Measurements from ENCODE around the gene MAP4K3. TPM values are rescaled to one million over a fixed set of nuclear protein-coding genes. Genes with fewer than 3 reads are reported as not detected.

The MAP4K3 gene
- total and polyA plus RNA-seq, 2 donors (not counting 1 experiment from before 2014, with no cell fraction given) = 1.3 to 28.3 TPM

DNA sequence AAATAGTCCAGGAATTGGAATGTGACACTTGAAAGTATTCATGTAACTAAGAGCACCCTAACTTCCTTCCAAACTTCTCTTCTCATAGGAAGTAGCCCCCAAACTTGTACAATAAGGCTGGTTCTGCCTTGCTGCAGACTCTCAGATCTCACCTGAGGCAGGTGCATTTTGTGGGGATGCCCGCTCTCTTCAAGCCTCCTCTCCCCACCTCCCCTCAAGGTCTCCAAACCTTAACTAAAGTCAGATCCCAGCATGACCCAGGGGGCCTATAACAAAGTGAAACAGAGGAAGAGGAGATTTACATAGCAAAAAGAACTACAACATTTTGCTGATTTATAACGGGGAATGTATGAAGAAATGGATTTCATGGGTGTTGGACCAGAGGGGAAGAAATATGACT, 216.9 kb downstream of the MAP4K3 start:
- ATAC-seq (ENCODE audit: low read depth) = no peak
- Histone ChIP-seq H4K20me1 (ENCODE audit: control insufficient read depth, insufficient read depth, low read length, poor library complexity, severe bottlenecking) (no peaks in the 10 kb centered on the region), H3K9me3 (ENCODE audit: control extremely low read depth in 1 of 3, control insufficient read depth in 2 of 3, insufficient read depth in 1 of 3, low read length in 2 of 3) (no peaks in the 10 kb centered on the region), H3K4me2 (replicated peaks; ENCODE audit: low read depth, low read length, poor library complexity, severe bottlenecking) (no peak overlapping the region), H3K27me3 (replicated peaks in 1 of 4; ENCODE audit: control extremely low read depth in 1 of 4, control insufficient read depth in 3 of 4, insufficient read depth in 4 of 4, low read length in 3 of 4) (no peaks in the 10 kb centered on the region), H3K9ac (ENCODE audit: low read length) (no peak overlapping the region), H3K36me3 (replicated peaks in 1 of 2; ENCODE audit: control extremely low read depth in 1 of 2, control insufficient read depth in 1 of 2, extremely low read depth in 1 of 2, insufficient read depth in 2 of 2, low read length in 1 of 2) (no peaks in the 10 kb centered on the region), H2AFZ (ENCODE audit: insufficient read depth, low read depth, low read length, poor library complexity, severe bottlenecking) (no peak overlapping the region), H3K4me1 (ENCODE audit: control insufficient read depth in 2 of 2, insufficient read depth in 2 of 2, low read length in 2 of 2) (peaks cover 0 to 3% of the 10 kb centered on the region in 2 donors), H3K4me3 (ENCODE audit: control extremely low read depth in 1 of 5, extremely low read depth in 1 of 5, insufficient read depth in 1 of 5, low read depth in 2 of 5, low read length in 4 of 5) (no peak overlapping the region), H3K27ac (ENCODE audit: low read length in 2 of 2) (no peak overlapping the region), H3K79me2 (ENCODE audit: control insufficient read depth, insufficient read depth, low read length) (no peaks in the 10 kb centered on the region)
- TF ChIP-seq EZH2 (IDR thresholded peaks at IDR 0.05; ENCODE audit: borderline replicate concordance, insufficient read depth, low read depth, low read length, poor library complexity, severe bottlenecking) (no peak), CTCF (IDR thresholded peaks at IDR 0.05) (no peak)
- no peak for DNase-seq
- intact Hi-C loops (cut with micrococcal nuclease) = no loop called here
- Mint-ChIP-seq H3K4me3 (no peak overlapping the region), H3K4me1 (peaks cover 2% of the 10 kb centered on the region), H3K9me3 (ENCODE audit: insufficient read depth) (no peaks in the 10 kb centered on the region), H3K27me3 (no peaks in the 10 kb centered on the region), H3K27ac (no peak overlapping the region)
- 83% methylated on average over 1 of the region's 2 CpGs for WGBS (ENCODE audit: insufficient coverage)
- CTCF ChIA-PET = no interaction called here
- POLR2A ChIA-PET = no interaction called here

- no peak overlapping the region for H3K4me3 ChIP-seq (ENCODE audit: control extremely low read depth in 1 of 5, extremely low read depth in 1 of 5, insufficient read depth in 1 of 5, low read depth in 2 of 5, low read length in 4 of 5)
- TF ChIP-seq CTCF (IDR thresholded peaks at IDR 0.05) (no peak), EZH2 (IDR thresholded peaks at IDR 0.05; ENCODE audit: borderline replicate concordance, insufficient read depth, low read depth, low read length, poor library complexity, severe bottlenecking) (no peak)
- Mint-ChIP-seq H3K27me3 (no peaks in the 10 kb centered on the region), H3K9me3 (ENCODE audit: insufficient read depth) (no peaks in the 10 kb centered on the region), H3K27ac (no peak overlapping the region), H3K4me1 (peaks cover 2% of the 10 kb centered on the region), H3K4me3 (no peak overlapping the region)
- no peak overlapping the region for H3K9ac ChIP-seq (ENCODE audit: low read length)
- H3K79me2 ChIP-seq (ENCODE audit: control insufficient read depth, insufficient read depth, low read length) = no peaks in the 10 kb centered on the region
- no peaks in the 10 kb centered on the region for H3K9me3 ChIP-seq (ENCODE audit: control extremely low read depth in 1 of 3, control insufficient read depth in 2 of 3, insufficient read depth in 1 of 3, low read length in 2 of 3)
- no peak overlapping the region for H3K27ac ChIP-seq (ENCODE audit: low read length in 2 of 2)
- POLR2A ChIA-PET = no interaction called here
- H4K20me1 ChIP-seq (ENCODE audit: control insufficient read depth, insufficient read depth, low read length, poor library complexity, severe bottlenecking) = no peaks in the 10 kb centered on the region
- H2AFZ ChIP-seq (ENCODE audit: insufficient read depth, low read depth, low read length, poor library complexity, severe bottlenecking) = no peak overlapping the region
- no peak overlapping the region for H3K4me2 ChIP-seq (replicated peaks; ENCODE audit: low read depth, low read length, poor library complexity, severe bottlenecking)
- H3K36me3 ChIP-seq (replicated peaks in 1 of 2; ENCODE audit: control extremely low read depth in 1 of 2, control insufficient read depth in 1 of 2, extremely low read depth in 1 of 2, insufficient read depth in 2 of 2, low read length in 1 of 2) = no peaks in the 10 kb centered on the region
- ATAC-seq (ENCODE audit: low read depth) (no peak), DNase-seq (no peak)
- CTCF ChIA-PET = interaction anchor here (1.1 to 1.4 kb wide), 2 partner anchors 11 to 512 kb away, joined by 3 to 4 read pairs; no protein-coding TSS in a partner anchor
- intact Hi-C loops (cut with micrococcal nuclease) = no loop called here
- no peaks in the 10 kb centered on the region for H3K27me3 ChIP-seq (replicated peaks in 1 of 4; ENCODE audit: control extremely low read depth in 1 of 4, control insufficient read depth in 3 of 4, insufficient read depth in 4 of 4, low read length in 3 of 4)
- WGBS (ENCODE audit: insufficient coverage) = 98% methylated on average over 5 of the region's 5 CpGs
- H3K4me1 ChIP-seq (ENCODE audit: control insufficient read depth in 2 of 2, insufficient read depth in 2 of 2, low read length in 2 of 2) = peaks cover 0 to 3% of the 10 kb centered on the region in 2 donors
These were observed 218.7 kb downstream of the MAP4K3 start for GRCh38 chr2:39218391-39218790.

Data from B cell (primary cell).